ENCODE measurements around the gene LRRN4. TPM values are rescaled to one million over a fixed set of nuclear protein-coding genes. Genes with fewer than 3 reads are reported as not detected.

Gene LRRN4
- total RNA-seq: 1 to 10 TPM in 1 of 4 donors, not detected in 3; 2.0 TPM

DNA sequence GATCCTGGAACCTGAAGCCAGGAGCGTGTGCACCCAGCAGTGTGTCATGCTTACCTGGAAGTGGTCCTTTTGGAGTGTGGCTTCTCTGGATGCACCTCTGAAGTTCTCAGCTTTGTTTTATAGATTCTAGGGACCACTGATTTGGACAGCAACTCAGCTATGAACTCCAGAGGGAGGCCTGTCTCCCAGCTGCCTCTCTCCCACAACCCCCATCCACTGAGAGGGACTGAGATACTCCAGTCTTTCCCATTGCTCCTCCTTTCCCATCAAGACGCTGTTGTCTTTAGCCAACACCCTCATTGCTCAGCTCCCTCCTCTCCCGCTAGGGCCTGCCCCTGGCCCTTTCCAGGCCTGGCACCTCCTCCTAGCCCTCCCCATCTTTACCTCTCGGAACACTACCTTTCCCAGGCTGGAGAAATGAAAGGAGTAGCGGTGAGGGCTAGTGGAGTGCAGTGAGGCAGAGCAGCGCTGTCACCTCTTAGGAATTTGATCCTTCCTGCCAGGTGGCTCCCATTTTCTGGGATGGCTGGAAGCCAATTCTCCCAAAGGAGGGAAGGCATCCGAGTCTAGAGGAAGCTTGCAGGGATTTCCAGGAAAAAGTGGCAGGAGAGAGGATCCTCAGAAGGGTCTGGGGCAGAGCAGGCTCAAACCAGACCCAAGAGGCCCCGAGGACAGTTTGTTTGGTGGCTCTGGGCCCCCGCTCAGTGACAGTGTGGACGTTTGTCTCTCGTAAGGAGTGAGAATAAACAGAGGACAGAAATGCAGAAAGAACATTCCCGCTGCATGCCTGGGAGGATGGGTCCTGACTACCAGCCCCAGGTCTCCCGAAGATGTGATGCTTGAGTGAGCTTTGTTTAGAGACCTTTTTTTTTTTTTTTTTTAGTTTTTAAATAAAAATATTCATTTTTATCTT, at the start of gene LRRN4:
Gene LRRN4, minus strand, starts transcription at position 285 of the 913 bp plus-strand sequence. CDS start 1,261 bp downstream, outside the sequence.
- TF ChIP-seq, protein P1, sequence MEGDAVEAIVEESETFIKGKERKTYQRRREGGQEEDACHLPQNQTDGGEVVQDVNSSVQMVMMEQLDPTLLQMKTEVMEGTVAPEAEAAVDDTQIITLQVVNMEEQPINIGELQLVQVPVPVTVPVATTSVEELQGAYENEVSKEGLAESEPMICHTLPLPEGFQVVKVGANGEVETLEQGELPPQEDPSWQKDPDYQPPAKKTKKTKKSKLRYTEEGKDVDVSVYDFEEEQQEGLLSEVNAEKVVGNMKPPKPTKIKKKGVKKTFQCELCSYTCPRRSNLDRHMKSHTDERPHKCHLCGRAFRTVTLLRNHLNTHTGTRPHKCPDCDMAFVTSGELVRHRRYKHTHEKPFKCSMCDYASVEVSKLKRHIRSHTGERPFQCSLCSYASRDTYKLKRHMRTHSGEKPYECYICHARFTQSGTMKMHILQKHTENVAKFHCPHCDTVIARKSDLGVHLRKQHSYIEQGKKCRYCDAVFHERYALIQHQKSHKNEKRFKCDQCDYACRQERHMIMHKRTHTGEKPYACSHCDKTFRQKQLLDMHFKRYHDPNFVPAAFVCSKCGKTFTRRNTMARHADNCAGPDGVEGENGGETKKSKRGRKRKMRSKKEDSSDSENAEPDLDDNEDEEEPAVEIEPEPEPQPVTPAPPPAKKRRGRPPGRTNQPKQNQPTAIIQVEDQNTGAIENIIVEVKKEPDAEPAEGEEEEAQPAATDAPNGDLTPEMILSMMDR (IDR thresholded peaks at IDR 0.05; ENCODE audit: low read depth): no peak

DNA sequence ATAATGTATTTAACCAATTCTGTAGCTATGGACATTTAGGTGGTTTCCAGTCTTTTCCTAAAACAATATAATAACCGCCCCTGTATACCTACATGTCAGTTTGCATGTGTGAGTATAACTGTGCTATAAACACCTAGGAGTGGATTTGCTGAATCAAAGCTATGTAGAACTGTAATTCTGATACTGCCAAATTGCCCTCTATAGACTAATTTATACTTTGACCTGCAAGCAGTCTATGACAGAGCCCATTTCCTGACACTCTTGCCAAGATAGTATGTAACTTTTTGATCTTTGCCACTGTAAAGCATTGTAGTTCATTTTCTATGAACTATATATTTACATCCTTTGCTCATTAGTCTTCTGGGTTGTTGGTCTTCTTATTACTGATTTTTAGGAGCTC, 49.4 kb upstream of the LRRN4 start:
- TF ChIP-seq, protein P1 (IDR thresholded peaks at IDR 0.05; ENCODE audit: low read depth): no peak

DNA sequence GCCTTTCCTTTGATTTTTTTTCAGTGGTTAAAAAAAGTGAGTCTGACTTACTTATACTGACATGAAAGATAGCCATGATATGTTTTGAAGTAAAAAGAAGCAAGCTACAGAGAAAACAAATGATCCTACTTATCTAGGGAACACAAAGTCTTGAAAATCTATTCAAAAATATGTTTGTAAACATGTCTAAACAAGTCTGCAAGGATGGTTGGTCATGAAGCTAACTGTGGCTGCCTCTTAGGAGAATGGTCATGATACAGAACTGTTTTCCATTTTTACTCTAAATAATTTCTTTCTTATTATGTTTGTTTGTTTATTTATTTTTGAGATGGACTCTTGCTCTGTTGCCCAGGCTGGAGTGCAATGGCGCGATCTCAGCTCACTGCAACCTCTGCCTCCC, 47.5 kb upstream of the LRRN4 start:
- TF ChIP-seq, protein P1 (IDR thresholded peaks at IDR 0.05; ENCODE audit: low read depth): no peak

DNA sequence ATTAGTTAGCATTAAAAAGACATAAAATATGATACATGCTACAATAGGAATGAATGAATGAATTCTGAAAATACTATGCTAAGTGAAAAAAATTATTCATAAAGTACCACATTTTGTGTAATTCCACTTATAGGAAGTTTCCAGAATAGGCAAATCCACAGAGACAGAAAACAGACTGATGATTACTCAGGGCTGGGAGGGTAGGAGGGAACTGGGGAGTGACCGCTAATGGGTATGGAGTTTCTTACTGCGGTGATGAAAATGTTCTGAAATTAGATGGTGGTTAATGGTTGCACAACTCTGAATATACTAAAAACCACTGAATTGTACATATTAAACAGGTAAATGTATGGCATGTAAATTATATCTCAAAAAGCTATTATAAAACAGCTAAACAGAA, 46.4 kb upstream of the LRRN4 start:
- TF ChIP-seq, protein P1 (IDR thresholded peaks at IDR 0.05; ENCODE audit: low read depth): no peak

DNA sequence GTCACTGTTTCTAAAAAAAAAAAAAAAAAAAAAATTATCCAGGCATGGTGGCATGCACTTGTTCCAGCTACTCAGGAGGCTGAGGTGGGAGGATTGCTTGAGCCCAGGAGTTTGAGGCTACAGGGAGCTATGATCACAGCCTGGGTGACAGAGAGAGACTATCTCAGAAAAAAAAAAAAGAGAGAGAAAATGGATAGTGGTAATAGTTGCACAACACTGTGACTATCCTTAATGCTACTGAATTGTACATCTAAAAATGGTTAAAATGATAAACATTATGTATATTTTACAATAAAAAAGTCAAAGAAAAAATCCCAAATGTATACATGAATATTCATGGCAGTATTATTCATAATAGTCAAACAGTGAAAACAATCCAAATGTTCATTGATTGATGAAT, 46.0 kb upstream of the LRRN4 start:
- TF ChIP-seq, protein P1 (IDR thresholded peaks at IDR 0.05; ENCODE audit: low read depth): no peak

DNA sequence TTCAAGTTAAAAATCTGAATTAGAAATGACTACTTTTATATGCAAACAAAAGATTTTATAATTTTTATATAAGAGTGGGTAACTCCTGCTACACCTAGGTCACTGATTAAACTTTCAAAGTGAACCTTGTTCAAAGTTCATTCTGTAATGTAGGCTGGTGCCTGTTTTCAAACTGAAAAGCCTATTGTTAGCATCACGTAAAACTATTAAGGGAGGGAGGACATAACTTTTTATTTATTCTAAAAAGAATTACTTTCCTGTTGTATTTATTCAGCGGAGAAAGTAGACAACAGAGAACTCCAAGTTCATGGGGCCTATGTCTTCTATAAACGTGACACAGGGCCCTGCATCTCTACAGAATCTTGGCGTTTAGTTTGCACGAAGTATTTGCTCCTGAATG, 41.5 kb upstream of the LRRN4 start:
- TF ChIP-seq, protein P1 (IDR thresholded peaks at IDR 0.05; ENCODE audit: low read depth): no peak

DNA sequence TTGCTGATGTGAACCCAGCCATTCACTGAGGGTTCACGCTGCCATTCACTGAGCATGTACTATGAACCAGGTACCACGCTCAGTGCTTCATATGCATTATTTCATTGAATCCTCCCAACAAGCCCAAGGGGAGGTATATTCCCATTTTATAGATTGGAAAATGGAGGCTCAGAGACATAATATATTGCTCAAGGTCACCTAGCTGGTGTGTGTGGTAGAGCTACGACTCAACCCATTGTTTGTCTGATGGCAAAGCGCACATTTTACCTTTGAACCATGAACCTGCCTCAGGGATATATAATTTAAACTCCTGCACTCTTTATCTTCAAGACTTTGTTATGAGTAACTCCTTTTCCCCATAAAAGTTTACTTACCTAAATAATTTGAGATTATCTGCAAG, 40.7 kb upstream of the LRRN4 start:
- TF ChIP-seq, protein P1 (IDR thresholded peaks at IDR 0.05; ENCODE audit: low read depth): no peak
